K562 (cell line): ENCODE results near the gene CDCP1. TPM values are rescaled to one million over a fixed set of nuclear protein-coding genes. Genes with fewer than 3 reads are reported as not detected.

Experiments used
- GATAD2B ChIP-seq: fragments of 450-650 bp; IDR thresholded peaks from 2 replicates; pipeline ENCODE4 v1.6.1; 2017; ENCODE audit warnings: mild to moderate bottlenecking, borderline replicate concordance
- IFI16 ChIP-seq: fragments of 250-450 bp; sonication (Bioruptor Pico); IDR thresholded peaks from 2 replicates; pipeline ENCODE4 v2.1.2; 2022; ENCODE audit warnings: mild to moderate bottlenecking, inconsistent platforms
- LCOR ChIP-seq: sonication (generic); formaldehyde crosslinking; IDR thresholded peaks from 2 replicates; pipeline ENCODE4 v1.8.0; 2022; ENCODE audit warnings: mild to moderate bottlenecking, missing genetic modification reagents
- MED1 ChIP-seq: sonication (generic); formaldehyde crosslinking; IDR thresholded peaks from 2 replicates; pipeline ENCODE4 v1.8.1; 2023; ENCODE audit warnings: missing genetic modification reagents, borderline replicate concordance
- MIER1 ChIP-seq: fragments of 450-650 bp; IDR thresholded peaks from 2 replicates; pipeline ENCODE4 v1.6.1; 2016; ENCODE audit warnings: antibody characterized with exemption, mild to moderate bottlenecking, low read depth
- OTX1 ChIP-seq: fragments of 450-650 bp; formaldehyde crosslinking; IDR thresholded peaks from 2 replicates; pipeline ENCODE4 v1.4.0; 2022; ENCODE audit warnings: mild to moderate bottlenecking
- POLR2AphosphoS5 ChIP-seq: IDR thresholded peaks from 2 replicates; pipeline ENCODE4 v1.6.1; 2011; ENCODE audit warnings: mild to moderate bottlenecking, low read depth, low read length, moderate library complexity; ENCODE audit not compliant: control insufficient read depth, insufficient read depth
- PYGO2 ChIP-seq: fragments of 450-650 bp; IDR thresholded peaks from 2 replicates; pipeline ENCODE4 v1.6.1; 2016; ENCODE audit warnings: mild to moderate bottlenecking, missing genetic modification characterization, moderate library complexity, missing compliant biosample characterization
- SOX6 ChIP-seq: fragments of 450-650 bp; IDR thresholded peaks from 2 replicates; pipeline ENCODE4 v1.6.1; 2014; ENCODE audit warnings: mild to moderate bottlenecking
- USF1 ChIP-seq: sonication (generic); formaldehyde crosslinking; IDR thresholded peaks from 2 replicates; pipeline ENCODE4 v1.9.0; 2022; ENCODE audit warnings: mild to moderate bottlenecking, missing genetic modification reagents
- ZKSCAN8 ChIP-seq: fragments of 200-800 bp; sonication (Bioruptor generic); IDR thresholded peaks from 2 replicates; pipeline ENCODE4 v1.6.1; 2016; ENCODE audit warnings: missing genetic modification characterization, missing compliant biosample characterization
- ZNF12 ChIP-seq: sonication (generic); formaldehyde crosslinking; IDR thresholded peaks from 2 replicates; pipeline ENCODE4 v1.4.0; 2020; ENCODE audit warnings: mild to moderate bottlenecking, missing genetic modification reagents
- ZNF124 ChIP-seq: sonication (generic); formaldehyde crosslinking; IDR thresholded peaks from 2 replicates; pipeline ENCODE4 v1.8.1; 2022; ENCODE audit warnings: missing genetic modification reagents
- ZNF140 ChIP-seq: fragments of 250-450 bp; sonication (Bioruptor Pico); IDR thresholded peaks from 2 replicates; pipeline ENCODE4 v1.8.0; 2021; ENCODE audit warnings: moderate library complexity, mild to moderate bottlenecking, inconsistent platforms
- ZNF212 ChIP-seq: fragments of 450-650 bp; formaldehyde crosslinking; IDR thresholded peaks from 2 replicates; pipeline ENCODE4 v1.4.0; 2020; ENCODE audit warnings: mild to moderate bottlenecking
- polyA plus RNA-seq, 8 experiments: library from polyadenylated mRNA; depleted of rRNA in 4 of 8; stranded (reverse) in 5 of 8; unstranded in 3 of 8; fragments of >200 nt; fragmentation: Nextera tagmentation in 2 of 8; fragmentation: Illumina TruSeq in 1 of 8; extraction: Ambion mirVana in 2 of 8; extraction: Trizol in 1 of 8; gene quantifications; 2 replicates each; pipeline versions ENCODE4 v1.2.1 to v1.2.3, GENCODE V29; 2011 to 2014; ENCODE audit warnings: inconsistent platforms in 1 of 8, missing spikeins in 1 of 8
- total RNA-seq, 7 experiments: library from RNA; depleted of rRNA in 6 of 7; stranded (reverse); fragments of >200 nt in 6 of 7; fragmentation: Illumina TruSeq in 2 of 7; extraction: Trizol in 2 of 7; gene quantifications; 2 replicates each; pipeline versions ENCODE4 v1.2.1 to v1.2.3, GENCODE V29; 2011 to 2021; ENCODE audit warnings: low replicate concordance in 1 of 7
- TF ChIP-seq, protein P1 (sequence below), 2 experiments: fragments of 450-650 bp; formaldehyde crosslinking in 1 of 2; IDR thresholded peaks; 2 replicates each; pipeline versions ENCODE4 v1.4.0 to v1.6.1; 2014 to 2020; ENCODE audit warnings: mild to moderate bottlenecking in 2 of 2, borderline replicate concordance in 1 of 2, low read depth in 1 of 2
- TF ChIP-seq, protein P2 (sequence below): fragments of 450-650 bp; IDR thresholded peaks from 2 replicates; pipeline ENCODE4 v1.7.0; 2016; ENCODE audit warnings: borderline replicate concordance
- TF ChIP-seq, protein P3 (sequence below): sonication (generic); formaldehyde crosslinking; IDR thresholded peaks from 2 replicates; pipeline ENCODE4 v1.8.0; 2022; ENCODE audit warnings: missing genetic modification reagents, mild to moderate bottlenecking, moderate library complexity, borderline replicate concordance

CDCP1 gene
- total and polyA plus RNA-seq, 9 of the 15 experiments (the other 6 are each of a cell fraction or from before 2014, with no cell fraction given), result 3.9 to 16.4 (median 5.2) TPM

GRCh38 chr3:45065373-45065720 is 80.8 kb downstream of the CDCP1 start (continued):
- TF ChIP-seq, protein P1, sequence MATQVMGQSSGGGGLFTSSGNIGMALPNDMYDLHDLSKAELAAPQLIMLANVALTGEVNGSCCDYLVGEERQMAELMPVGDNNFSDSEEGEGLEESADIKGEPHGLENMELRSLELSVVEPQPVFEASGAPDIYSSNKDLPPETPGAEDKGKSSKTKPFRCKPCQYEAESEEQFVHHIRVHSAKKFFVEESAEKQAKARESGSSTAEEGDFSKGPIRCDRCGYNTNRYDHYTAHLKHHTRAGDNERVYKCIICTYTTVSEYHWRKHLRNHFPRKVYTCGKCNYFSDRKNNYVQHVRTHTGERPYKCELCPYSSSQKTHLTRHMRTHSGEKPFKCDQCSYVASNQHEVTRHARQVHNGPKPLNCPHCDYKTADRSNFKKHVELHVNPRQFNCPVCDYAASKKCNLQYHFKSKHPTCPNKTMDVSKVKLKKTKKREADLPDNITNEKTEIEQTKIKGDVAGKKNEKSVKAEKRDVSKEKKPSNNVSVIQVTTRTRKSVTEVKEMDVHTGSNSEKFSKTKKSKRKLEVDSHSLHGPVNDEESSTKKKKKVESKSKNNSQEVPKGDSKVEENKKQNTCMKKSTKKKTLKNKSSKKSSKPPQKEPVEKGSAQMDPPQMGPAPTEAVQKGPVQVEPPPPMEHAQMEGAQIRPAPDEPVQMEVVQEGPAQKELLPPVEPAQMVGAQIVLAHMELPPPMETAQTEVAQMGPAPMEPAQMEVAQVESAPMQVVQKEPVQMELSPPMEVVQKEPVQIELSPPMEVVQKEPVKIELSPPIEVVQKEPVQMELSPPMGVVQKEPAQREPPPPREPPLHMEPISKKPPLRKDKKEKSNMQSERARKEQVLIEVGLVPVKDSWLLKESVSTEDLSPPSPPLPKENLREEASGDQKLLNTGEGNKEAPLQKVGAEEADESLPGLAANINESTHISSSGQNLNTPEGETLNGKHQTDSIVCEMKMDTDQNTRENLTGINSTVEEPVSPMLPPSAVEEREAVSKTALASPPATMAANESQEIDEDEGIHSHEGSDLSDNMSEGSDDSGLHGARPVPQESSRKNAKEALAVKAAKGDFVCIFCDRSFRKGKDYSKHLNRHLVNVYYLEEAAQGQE (IDR thresholded peaks at IDR 0.05; ENCODE audit: borderline replicate concordance), result no peak
- TF ChIP-seq, protein P1 (CRISPR knock-in tag; IDR thresholded peaks at IDR 0.05; ENCODE audit: low read depth), result no peak
- TF ChIP-seq PYGO2 (tag) (no peak), LCOR (0 out of 2 replicates have a peak, but pooled peaks have one; percentile 9), GATAD2B (no peak), OTX1 (no peak), ZNF140 (CRISPR knock-in tag) (no peak), SOX6 (no peak), MIER1 (no peak), ZKSCAN8 (CRISPR knock-in tag) (peak; percentile 82), USF1 (0 out of 2 replicates have a peak, but pooled peaks have one; percentile 20), IFI16 (no peak), ZNF212 (CRISPR knock-in tag) (no peak), ZNF124 (CRISPR knock-in tag) (no peak), MED1 (CRISPR knock-in tag) (no peak), ZNF12 (CRISPR knock-in tag) (peak; percentile 87), POLR2AphosphoS5 (no peak)
- TF ChIP-seq, protein P2, sequence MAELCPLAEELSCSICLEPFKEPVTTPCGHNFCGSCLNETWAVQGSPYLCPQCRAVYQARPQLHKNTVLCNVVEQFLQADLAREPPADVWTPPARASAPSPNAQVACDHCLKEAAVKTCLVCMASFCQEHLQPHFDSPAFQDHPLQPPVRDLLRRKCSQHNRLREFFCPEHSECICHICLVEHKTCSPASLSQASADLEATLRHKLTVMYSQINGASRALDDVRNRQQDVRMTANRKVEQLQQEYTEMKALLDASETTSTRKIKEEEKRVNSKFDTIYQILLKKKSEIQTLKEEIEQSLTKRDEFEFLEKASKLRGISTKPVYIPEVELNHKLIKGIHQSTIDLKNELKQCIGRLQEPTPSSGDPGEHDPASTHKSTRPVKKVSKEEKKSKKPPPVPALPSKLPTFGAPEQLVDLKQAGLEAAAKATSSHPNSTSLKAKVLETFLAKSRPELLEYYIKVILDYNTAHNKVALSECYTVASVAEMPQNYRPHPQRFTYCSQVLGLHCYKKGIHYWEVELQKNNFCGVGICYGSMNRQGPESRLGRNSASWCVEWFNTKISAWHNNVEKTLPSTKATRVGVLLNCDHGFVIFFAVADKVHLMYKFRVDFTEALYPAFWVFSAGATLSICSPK, result no peak
- TF ChIP-seq, protein P3, sequence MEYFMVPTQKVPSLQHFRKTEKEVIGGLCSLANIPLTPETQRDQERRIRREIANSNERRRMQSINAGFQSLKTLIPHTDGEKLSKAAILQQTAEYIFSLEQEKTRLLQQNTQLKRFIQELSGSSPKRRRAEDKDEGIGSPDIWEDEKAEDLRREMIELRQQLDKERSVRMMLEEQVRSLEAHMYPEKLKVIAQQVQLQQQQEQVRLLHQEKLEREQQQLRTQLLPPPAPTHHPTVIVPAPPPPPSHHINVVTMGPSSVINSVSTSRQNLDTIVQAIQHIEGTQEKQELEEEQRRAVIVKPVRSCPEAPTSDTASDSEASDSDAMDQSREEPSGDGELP, result no peak; the same call in 1 of the 2 replicates
